A549 (cell line): Measurements from ENCODE around the gene FAS.

Source experiments
- JUN ChIP-seq, 2 experiments: fragments of >200 bp; sonication (Bioruptor Twin); formaldehyde crosslinking; IDR thresholded peaks; 2 replicates in 1 of 2; 3 replicates in 1 of 2; pipeline ENCODE4 v1.6.1; 2016 to 2017
- POLR2A ChIP-seq: IDR thresholded peaks from 2 replicates; pipeline ENCODE4 v1.6.1; 2012; ENCODE audit warnings: mild to moderate bottlenecking, low read length
- RFX5 ChIP-seq: fragments of 450-650 bp; IDR thresholded peaks from 2 replicates; pipeline ENCODE4 v1.7.1; 2014; ENCODE audit warnings: antibody characterized with exemption, mild to moderate bottlenecking, moderate library complexity
- SMC3 ChIP-seq: fragments of >200 bp; sonication (Bioruptor Twin); formaldehyde crosslinking; IDR thresholded peaks from 3 replicates; pipeline ENCODE4 v1.6.1; 2018; ENCODE audit warnings: inconsistent platforms
- ZFP36 ChIP-seq: fragments of 450-650 bp; IDR thresholded peaks from 2 replicates; pipeline ENCODE4 v1.6.1; 2014; ENCODE audit warnings: borderline replicate concordance; ENCODE audit not compliant: partially characterized antibody
- TF ChIP-seq, protein P1 (sequence below): fragments of >200 bp; sonication (Bioruptor Twin); formaldehyde crosslinking; IDR thresholded peaks from 3 replicates; pipeline ENCODE4 v1.5.1; 2016

DNA sequence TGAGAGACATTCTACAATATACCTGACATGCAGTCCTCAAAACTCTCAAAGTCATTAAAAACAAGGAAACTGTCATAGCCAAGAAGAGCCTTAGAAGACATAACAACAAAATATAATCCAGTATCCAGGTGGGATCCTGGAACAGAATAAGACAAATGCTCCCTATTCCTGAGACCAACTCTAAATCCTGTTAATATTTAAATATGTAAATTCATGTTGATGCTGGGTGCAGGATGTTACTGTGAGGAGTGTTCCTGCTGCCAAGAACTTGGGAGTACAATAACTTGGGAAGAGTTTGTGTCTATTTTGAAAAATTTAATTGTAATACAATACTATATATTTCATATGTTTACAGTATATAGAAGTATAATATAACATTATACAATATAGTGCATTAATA is 61.0 kb downstream of the FAS start:
- TF ChIP-seq ZFP36 (no peak), SMC3 (no peak), RFX5 (no peak), JUN (IDR thresholded peaks at IDR 0.05) (no peak), POLR2A (no peak)
- TF ChIP-seq, protein P1, sequence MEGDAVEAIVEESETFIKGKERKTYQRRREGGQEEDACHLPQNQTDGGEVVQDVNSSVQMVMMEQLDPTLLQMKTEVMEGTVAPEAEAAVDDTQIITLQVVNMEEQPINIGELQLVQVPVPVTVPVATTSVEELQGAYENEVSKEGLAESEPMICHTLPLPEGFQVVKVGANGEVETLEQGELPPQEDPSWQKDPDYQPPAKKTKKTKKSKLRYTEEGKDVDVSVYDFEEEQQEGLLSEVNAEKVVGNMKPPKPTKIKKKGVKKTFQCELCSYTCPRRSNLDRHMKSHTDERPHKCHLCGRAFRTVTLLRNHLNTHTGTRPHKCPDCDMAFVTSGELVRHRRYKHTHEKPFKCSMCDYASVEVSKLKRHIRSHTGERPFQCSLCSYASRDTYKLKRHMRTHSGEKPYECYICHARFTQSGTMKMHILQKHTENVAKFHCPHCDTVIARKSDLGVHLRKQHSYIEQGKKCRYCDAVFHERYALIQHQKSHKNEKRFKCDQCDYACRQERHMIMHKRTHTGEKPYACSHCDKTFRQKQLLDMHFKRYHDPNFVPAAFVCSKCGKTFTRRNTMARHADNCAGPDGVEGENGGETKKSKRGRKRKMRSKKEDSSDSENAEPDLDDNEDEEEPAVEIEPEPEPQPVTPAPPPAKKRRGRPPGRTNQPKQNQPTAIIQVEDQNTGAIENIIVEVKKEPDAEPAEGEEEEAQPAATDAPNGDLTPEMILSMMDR = no peak
